Measurements from ENCODE around the gene B4GALNT4.

Gene B4GALNT4

GRCh38 chr11:396511-396947, 27.2 kb downstream of the B4GALNT4 start:
- peaks cover 5% of the 10 kb centered on the region; the same call in 1 of the 2 replicates for H3K9me3 ChIP-seq (ENCODE audit: low read length)
- no peaks in the 10 kb centered on the region for H3F3A ChIP-seq (ENCODE audit: insufficient read depth, low read length)
- H3K4me1 ChIP-seq (ENCODE audit: insufficient read depth, low read length, severe bottlenecking) = no peaks in the 10 kb centered on the region
- no peak for TF ChIP-seq CTCF (IDR thresholded peaks at IDR 0.05; ENCODE audit: low read length)
- H3K4me2 ChIP-seq (ENCODE audit: low read length) = peak overlapping the region; percentile 59; the same call in 1 of the 2 replicates
- no peak overlapping the region for H3K9ac ChIP-seq (ENCODE audit: low read length)
- H3K27ac ChIP-seq (ENCODE audit: low read depth, low read length, poor library complexity, severe bottlenecking) = no peak overlapping the region
- H3K27me3 ChIP-seq (ENCODE audit: insufficient read depth, low read length) = peaks cover 9% of the 10 kb centered on the region; the same call in 1 of the 2 replicates
- H3K36me3 ChIP-seq (ENCODE audit: insufficient read depth, low read length) = no peaks in the 10 kb centered on the region
- H3K4me3 ChIP-seq (ENCODE audit: low read depth, low read length, poor library complexity, severe bottlenecking) = peak overlapping the region; percentile 51
- no peaks in the 10 kb centered on the region for H3K9me2 ChIP-seq (ENCODE audit: low read depth, low read length)
- no peaks in the 10 kb centered on the region for H4K20me1 ChIP-seq (ENCODE audit: insufficient read depth, low read length)
- H2AFZ ChIP-seq (ENCODE audit: low read length) = no peak overlapping the region
- no peaks in the 10 kb centered on the region for H3K79me2 ChIP-seq (ENCODE audit: insufficient read depth, low read length)

- Histone ChIP-seq H3K27me3 (ENCODE audit: insufficient read depth, low read length) (peaks cover 5% of the 10 kb centered on the region; the same call in 1 of the 2 replicates), H3K79me2 (ENCODE audit: insufficient read depth, low read length) (no peaks in the 10 kb centered on the region), H3K27ac (ENCODE audit: low read depth, low read length, poor library complexity, severe bottlenecking) (no peak overlapping the region), H3K9ac (ENCODE audit: low read length) (no peak overlapping the region; the same call in 1 of the 2 replicates), H3K4me2 (ENCODE audit: low read length) (peak overlapping the region; percentile 59; the same call in 1 of the 2 replicates), H4K20me1 (ENCODE audit: insufficient read depth, low read length) (no peaks in the 10 kb centered on the region), H3K4me1 (ENCODE audit: insufficient read depth, low read length, severe bottlenecking) (no peaks in the 10 kb centered on the region), H3K36me3 (ENCODE audit: insufficient read depth, low read length) (no peaks in the 10 kb centered on the region), H3K9me2 (ENCODE audit: low read depth, low read length) (no peaks in the 10 kb centered on the region), H3K9me3 (ENCODE audit: low read length) (peaks cover 5% of the 10 kb centered on the region; the same call in 1 of the 2 replicates), H2AFZ (ENCODE audit: low read length) (no peak overlapping the region), H3K4me3 (ENCODE audit: low read depth, low read length, poor library complexity, severe bottlenecking) (peak overlapping the region; percentile 51), H3F3A (ENCODE audit: insufficient read depth, low read length) (no peaks in the 10 kb centered on the region)
- TF ChIP-seq EZH2 (IDR thresholded peaks at IDR 0.05; ENCODE audit: borderline replicate concordance, low read length) (no peak), CTCF (IDR thresholded peaks at IDR 0.05; ENCODE audit: low read length) (peak; percentile 44)
Measured at GRCh38 chr11:396948-397548, 27.7 kb downstream of the B4GALNT4 start.

- TF ChIP-seq CTCF (IDR thresholded peaks at IDR 0.05; ENCODE audit: low read length) (no peak), EZH2 (IDR thresholded peaks at IDR 0.05; ENCODE audit: borderline replicate concordance, low read length) (no peak)
Measured at GRCh38 chr11:398826-399225, 29.5 kb downstream of the B4GALNT4 start.

More at GRCh38 chr11:398826-399225, 29.5 kb downstream of the B4GALNT4 start:
- no peaks in the 10 kb centered on the region for H3K36me3 ChIP-seq (ENCODE audit: insufficient read depth, low read length)
- no peak overlapping the region for H3K4me3 ChIP-seq (ENCODE audit: low read depth, low read length, poor library complexity, severe bottlenecking)
- no peaks in the 10 kb centered on the region for H3F3A ChIP-seq (ENCODE audit: insufficient read depth, low read length)
- no peak overlapping the region for H2AFZ ChIP-seq (ENCODE audit: low read length)
- no peaks in the 10 kb centered on the region for H4K20me1 ChIP-seq (ENCODE audit: insufficient read depth, low read length)
- no peak overlapping the region for H3K27ac ChIP-seq (ENCODE audit: low read depth, low read length, poor library complexity, severe bottlenecking)
- no peaks in the 10 kb centered on the region for H3K9me2 ChIP-seq (ENCODE audit: low read depth, low read length)
- no peak overlapping the region for H3K9ac ChIP-seq (ENCODE audit: low read length)
- no peaks in the 10 kb centered on the region for H3K79me2 ChIP-seq (ENCODE audit: insufficient read depth, low read length)
- no peaks in the 10 kb centered on the region for H3K4me1 ChIP-seq (ENCODE audit: insufficient read depth, low read length, severe bottlenecking)
- no peak overlapping the region for H3K4me2 ChIP-seq (ENCODE audit: low read length)
- H3K9me3 ChIP-seq (ENCODE audit: low read length) = peaks cover 5% of the 10 kb centered on the region; the same call in 1 of the 2 replicates
- 0 out of 2 replicates have a peak, but pooled peaks cover 5% of the 10 kb centered on the region for H3K27me3 ChIP-seq (ENCODE audit: insufficient read depth, low read length)

All from OCI-LY1 (cell line).